ENCODE results near the gene JPH3.

DNA sequence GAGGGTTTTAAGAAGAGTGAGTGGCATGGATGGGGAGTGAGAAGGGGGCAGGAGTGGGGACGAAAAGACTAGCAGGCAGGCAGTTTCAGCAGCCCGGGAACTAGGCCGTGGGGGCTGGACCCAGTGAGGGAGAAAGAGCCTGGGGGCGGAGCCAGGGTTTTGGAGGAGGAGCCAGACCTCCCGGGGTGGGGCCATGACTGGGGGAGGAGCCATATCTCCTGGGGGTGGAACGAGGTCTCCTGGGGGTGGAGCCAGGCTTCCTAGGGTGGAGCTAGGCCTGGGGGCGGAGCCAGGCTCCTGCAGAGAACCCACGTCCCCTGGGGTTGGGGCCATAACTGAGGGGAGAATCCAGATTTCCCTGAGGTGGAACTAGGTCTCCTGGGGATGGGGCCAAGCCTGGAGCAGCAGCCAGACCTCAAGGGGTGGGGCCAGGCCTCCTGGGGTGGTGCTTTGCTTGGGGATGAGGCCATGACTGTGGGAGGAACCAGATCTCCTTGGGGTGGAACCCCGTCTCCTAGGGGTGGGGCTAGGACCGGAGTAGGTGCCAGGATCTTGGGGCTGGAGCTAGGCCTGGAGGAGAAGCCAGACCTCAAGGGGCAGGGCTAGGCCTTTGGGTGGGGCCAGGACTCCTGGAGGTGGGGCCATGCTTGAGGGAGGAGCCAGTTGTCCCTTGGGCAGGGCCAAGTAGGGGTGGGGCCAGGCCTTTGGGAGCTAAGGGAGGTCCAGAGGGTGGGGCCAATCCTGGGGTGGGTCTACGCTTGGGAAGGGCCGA lies 41.7 kb upstream of the JPH3 start:
- TF ChIP-seq CTCF (conservative IDR thresholded peaks at IDR 0.05; ENCODE audit: low read depth, low read length) (no peak), EZH2 (IDR thresholded peaks at IDR 0.05; ENCODE audit: borderline replicate concordance, low read depth, low read length, poor library complexity, severe bottlenecking) (no peak)

All from A673 (cell line).